ENCODE data around the gene TCAP.

DNA sequence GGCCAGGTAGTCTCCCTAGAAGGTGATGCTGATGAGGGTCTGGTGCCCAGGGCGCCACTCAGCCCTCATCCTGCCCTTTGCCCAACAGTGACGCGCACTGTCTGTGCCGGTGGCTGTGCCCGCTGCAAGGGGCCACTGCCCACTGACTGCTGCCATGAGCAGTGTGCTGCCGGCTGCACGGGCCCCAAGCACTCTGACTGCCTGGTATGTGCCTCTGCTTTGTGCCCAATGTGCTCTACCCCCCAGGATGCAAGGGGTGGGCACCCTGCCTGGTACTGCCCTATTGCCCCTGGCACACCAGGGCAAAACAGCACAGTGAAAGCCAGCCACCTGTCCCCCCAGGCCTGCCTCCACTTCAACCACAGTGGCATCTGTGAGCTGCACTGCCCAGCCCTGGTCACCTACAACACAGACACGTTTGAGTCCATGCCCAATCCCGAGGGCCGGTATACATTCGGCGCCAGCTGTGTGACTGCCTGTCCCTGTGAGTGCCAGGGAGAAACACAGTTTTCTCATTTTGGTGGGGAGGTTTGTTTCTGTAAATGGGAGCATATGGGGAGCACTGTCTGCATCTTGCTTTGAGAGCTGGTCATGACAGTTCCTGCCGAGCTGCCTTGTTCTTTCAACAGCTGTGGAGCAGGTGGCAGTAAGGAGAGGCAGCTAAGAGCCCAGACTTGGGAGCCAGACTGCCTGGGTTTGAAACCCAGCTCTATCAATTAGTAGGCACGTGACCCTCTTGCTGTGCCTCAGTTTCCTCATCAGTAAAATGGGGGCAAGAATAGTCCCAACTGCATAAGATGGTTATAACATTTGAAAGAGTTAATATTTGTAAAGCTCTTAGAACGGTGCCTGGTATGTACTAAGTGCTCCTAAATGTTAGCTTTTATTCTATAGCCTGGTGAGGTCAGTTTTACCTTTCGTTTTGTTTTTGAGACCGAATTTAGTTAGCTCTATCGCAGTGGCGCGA is 45.1 kb downstream of the TCAP start:
- TF ChIP-seq POLR2A (IDR thresholded peaks at IDR 0.05) (no peak), POLR2AphosphoS5 (IDR thresholded peaks at IDR 0.05) (no peak)
